GM06990 (cell line): Measurements from ENCODE around the gene MAP3K5.

Experiments used
- DNase-seq: peaks from one replicate; pipeline ENCODE4 v3.0.0-alpha.2; 2011; ENCODE audit not compliant: insufficient read length; ENCODE audit errors: extremely low read depth
- H3K27me3 ChIP-seq: replicated peaks from 2 replicates; pipeline ENCODE4 v1.6.0; 2011; ENCODE audit warnings: low read length; ENCODE audit not compliant: control insufficient read depth, insufficient read depth
- H3K36me3 ChIP-seq: 2 replicates; pipeline ENCODE4 v1.5.1; 2011; ENCODE audit warnings: low read length; ENCODE audit not compliant: control insufficient read depth, insufficient read depth
- H3K4me3 ChIP-seq: replicated peaks from 2 replicates; pipeline ENCODE4 v1.5.1; 2011; ENCODE audit warnings: low read depth, mild to moderate bottlenecking, control low read depth, low read length
- TF ChIP-seq, protein P1 (sequence below): IDR thresholded peaks from 2 replicates; pipeline ENCODE4 v1.5.1; 2011; ENCODE audit warnings: low read length, control low read depth, mild to moderate bottlenecking, inconsistent platforms; ENCODE audit not compliant: insufficient read depth, poor library complexity, severe bottlenecking

The MAP3K5 gene

DNA sequence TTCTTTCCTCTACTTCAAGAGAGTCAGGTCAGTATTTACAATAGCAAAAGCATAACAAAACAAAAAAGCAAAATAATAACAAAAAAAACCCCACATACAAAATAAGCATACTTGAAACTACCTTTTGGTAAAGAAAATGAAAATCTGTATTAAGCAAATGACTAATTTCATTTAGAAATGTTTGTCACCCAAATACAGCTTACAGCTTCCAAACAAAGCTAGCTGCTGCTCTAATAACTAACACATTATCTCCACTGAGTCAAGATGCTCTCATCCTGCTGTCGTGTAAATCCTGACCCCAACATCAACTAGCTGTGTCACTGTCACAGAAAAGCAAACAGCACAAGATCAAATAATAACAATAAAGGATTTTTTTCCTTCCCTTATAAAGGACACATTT, 263.8 kb downstream of the MAP3K5 start:
- H3K36me3 ChIP-seq, result no peaks in the 10 kb centered on the region
- no peak for DNase-seq
- H3K27me3 ChIP-seq, result peaks cover 2% of the 10 kb centered on the region
- no peak overlapping the region for H3K4me3 ChIP-seq
- TF ChIP-seq, protein P1, sequence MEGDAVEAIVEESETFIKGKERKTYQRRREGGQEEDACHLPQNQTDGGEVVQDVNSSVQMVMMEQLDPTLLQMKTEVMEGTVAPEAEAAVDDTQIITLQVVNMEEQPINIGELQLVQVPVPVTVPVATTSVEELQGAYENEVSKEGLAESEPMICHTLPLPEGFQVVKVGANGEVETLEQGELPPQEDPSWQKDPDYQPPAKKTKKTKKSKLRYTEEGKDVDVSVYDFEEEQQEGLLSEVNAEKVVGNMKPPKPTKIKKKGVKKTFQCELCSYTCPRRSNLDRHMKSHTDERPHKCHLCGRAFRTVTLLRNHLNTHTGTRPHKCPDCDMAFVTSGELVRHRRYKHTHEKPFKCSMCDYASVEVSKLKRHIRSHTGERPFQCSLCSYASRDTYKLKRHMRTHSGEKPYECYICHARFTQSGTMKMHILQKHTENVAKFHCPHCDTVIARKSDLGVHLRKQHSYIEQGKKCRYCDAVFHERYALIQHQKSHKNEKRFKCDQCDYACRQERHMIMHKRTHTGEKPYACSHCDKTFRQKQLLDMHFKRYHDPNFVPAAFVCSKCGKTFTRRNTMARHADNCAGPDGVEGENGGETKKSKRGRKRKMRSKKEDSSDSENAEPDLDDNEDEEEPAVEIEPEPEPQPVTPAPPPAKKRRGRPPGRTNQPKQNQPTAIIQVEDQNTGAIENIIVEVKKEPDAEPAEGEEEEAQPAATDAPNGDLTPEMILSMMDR, result no peak

- no peak overlapping the region for H3K4me3 ChIP-seq
- no peaks in the 10 kb centered on the region for H3K36me3 ChIP-seq
- H3K27me3 ChIP-seq, result peaks cover 2% of the 10 kb centered on the region; the same call in 1 of the 2 replicates
- TF ChIP-seq, protein P1, result no peak
- DNase-seq, result no peak
Measured at GRCh38 chr6:136527831-136528230, 264.4 kb downstream of the MAP3K5 start.

- Histone ChIP-seq H3K27me3 (peaks cover 2% of the 10 kb centered on the region; the same call in 1 of the 2 replicates), H3K4me3 (no peak overlapping the region), H3K36me3 (no peaks in the 10 kb centered on the region)
- TF ChIP-seq, protein P1, result no peak
- no peak for DNase-seq
Measured at GRCh38 chr6:136526937-136527336, 265.3 kb downstream of the MAP3K5 start.

DNA sequence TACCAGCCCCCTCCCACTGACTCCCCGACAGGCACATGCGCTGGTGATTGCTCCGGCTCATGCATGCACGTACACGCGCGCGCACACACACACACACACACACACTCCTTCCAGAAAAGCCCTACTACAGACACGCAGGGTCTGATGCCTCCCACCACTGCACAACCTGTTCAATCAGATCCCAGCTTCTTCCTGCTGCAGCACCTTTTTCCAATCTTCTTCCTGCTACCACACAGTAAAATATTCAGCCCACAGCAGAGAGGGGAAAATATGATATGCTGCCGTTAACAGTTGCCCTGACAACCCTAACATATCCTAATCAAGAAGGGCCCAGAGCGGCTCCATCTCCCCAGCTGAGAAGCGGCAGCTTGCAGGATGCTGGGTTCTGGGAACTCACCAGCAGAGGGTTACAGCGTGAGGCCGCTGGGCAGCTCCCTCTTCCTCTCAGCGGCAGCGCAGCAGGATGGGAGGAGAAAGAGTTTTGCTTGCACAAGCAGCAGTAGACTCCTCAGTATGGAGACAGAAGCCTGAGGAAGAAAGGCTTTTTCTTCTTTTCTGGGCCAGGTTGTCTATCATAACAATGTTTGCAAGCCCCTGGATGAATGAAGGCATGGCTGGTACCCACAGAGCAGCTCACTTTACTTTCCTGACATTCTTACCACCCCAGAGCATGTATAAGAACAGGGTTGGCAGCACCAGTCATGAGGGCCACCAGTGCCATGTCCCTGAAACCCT, 265.9 kb downstream of the MAP3K5 start:
- no peaks in the 10 kb centered on the region for H3K36me3 ChIP-seq
- no peak for DNase-seq
- TF ChIP-seq, protein P1, result no peak
- H3K4me3 ChIP-seq, result no peak overlapping the region
- peaks cover 2% of the 10 kb centered on the region; the same call in 1 of the 2 replicates for H3K27me3 ChIP-seq

DNA sequence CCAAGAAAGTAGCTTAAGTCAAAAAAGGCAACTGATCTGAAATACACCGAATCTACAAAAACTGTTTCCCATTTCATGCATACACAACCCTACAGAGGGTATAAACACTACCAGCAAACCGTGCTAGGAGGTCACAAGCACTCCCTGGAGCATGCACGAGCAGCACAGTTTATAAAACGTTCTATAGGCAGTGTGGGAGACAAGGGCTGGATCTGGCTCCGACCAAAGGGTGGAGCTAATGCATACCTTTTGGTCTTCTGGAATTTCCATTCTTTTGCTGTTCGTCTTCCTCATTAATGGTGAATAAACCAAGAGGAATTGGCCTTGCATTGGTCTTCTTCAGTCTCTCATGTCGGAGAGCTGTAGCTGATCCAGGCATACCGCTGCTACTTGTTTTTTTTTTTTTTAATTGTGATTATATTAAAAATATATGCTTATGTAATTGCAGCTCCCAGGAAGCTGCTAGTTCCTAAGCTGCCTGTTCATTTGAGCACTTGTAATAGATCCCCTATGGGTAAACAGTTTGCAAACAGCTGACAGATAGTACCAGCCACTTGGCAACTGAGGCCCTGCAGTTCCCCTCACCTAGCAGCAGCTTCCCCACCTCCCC, 266.6 kb downstream of the MAP3K5 start:
- TF ChIP-seq, protein P1, result no peak
- DNase-seq, result no peak
- peaks cover 3% of the 10 kb centered on the region; the same call in 1 of the 2 replicates for H3K27me3 ChIP-seq
- H3K4me3 ChIP-seq, result no peak overlapping the region
- H3K36me3 ChIP-seq, result no peaks in the 10 kb centered on the region
